Smooth muscle cell (in vitro differentiated cells): Measurements from ENCODE around the gene LRIT2. TPM values are rescaled to one million over a fixed set of nuclear protein-coding genes. Genes with fewer than 3 reads are reported as not detected.
A peak's percentile ranks its signal among the peaks of the same experiment; 100 is the strongest.

Source experiments
- DNase-seq: peaks from one replicate; lab custom pipeline; 2025; ENCODE audit not compliant: unreplicated experiment; lab: John Stamatoyannopoulos, UW
- H2AFZ ChIP-seq: fragments of 200-600 bp; sonication (generic); 2 replicates; pipeline ENCODE4 v1.6.0; 2016; ENCODE audit warnings: antibody characterized with exemption, low read depth, mild to moderate bottlenecking
- H3F3A ChIP-seq: fragments of 200-600 bp; sonication (generic); 2 replicates; pipeline ENCODE4 v1.6.0; 2017; ENCODE audit warnings: antibody characterized with exemption, low read depth
- H3K27ac ChIP-seq: fragments of 200-600 bp; sonication (generic); 2 replicates; pipeline ENCODE4 v1.5.1; 2016; ENCODE audit warnings: low read depth, mild to moderate bottlenecking
- H3K27me3 ChIP-seq: fragments of 200-600 bp; sonication (generic); 2 replicates; pipeline ENCODE4 v1.6.1; 2016; ENCODE audit warnings: low read depth, mild to moderate bottlenecking
- H3K36me3 ChIP-seq: fragments of 200-600 bp; sonication (generic); 2 replicates; pipeline ENCODE4 v1.5.1; 2016; ENCODE audit warnings: low read depth
- H3K4me1 ChIP-seq: fragments of 200-600 bp; sonication (generic); 2 replicates; pipeline ENCODE4 v1.5.1; 2016; ENCODE audit warnings: low read depth
- H3K4me2 ChIP-seq: fragments of 200-600 bp; sonication (generic); 2 replicates; pipeline ENCODE4 v1.6.0; 2016; ENCODE audit warnings: mild to moderate bottlenecking
- H3K4me3 ChIP-seq: fragments of 200-600 bp; sonication (generic); 2 replicates; pipeline ENCODE4 v1.5.1; 2016; ENCODE audit warnings: mild to moderate bottlenecking
- H3K79me2 ChIP-seq: fragments of 200-600 bp; sonication (generic); 2 replicates; pipeline ENCODE4 v1.6.0; 2016; ENCODE audit warnings: low read depth, mild to moderate bottlenecking
- H3K9ac ChIP-seq: fragments of 200-600 bp; sonication (generic); 2 replicates; pipeline ENCODE4 v1.6.0; 2016; ENCODE audit warnings: low read depth
- H3K9me3 ChIP-seq: fragments of 200-600 bp; sonication (generic); replicated peaks from 2 replicates; pipeline ENCODE4 v1.5.1; 2016; ENCODE audit warnings: low read depth
- H4K20me1 ChIP-seq: fragments of 200-600 bp; sonication (generic); 2 replicates; pipeline ENCODE4 v1.6.0; 2016; ENCODE audit warnings: low read depth
- WGBS: methylation state at CpG from one replicate; pipeline ENCODE4 v1.1.7; 2016; ENCODE audit warnings: low lambda C conversion rate; 5-methylcytosine and 5-hydroxymethylcytosine counted together
- polyA plus RNA-seq: library from polyadenylated mRNA; unstranded; fragments of >200 nt; fragmentation: Nextera tagmentation; extraction: Ambion mirVana; gene quantifications from 2 replicates; pipeline ENCODE4 v1.2.1, GENCODE V29; 2016
- total RNA-seq: library from RNA; depleted of rRNA; stranded (reverse); fragments of >200 nt; gene quantifications from 2 replicates; pipeline ENCODE4 v1.2.3, GENCODE V29; 2014
- TF ChIP-seq, protein P1 (sequence below): fragments of 200-600 bp; sonication (generic); IDR thresholded peaks from 2 replicates; pipeline ENCODE4 v1.5.1; 2017; ENCODE audit warnings: borderline replicate concordance, mild to moderate bottlenecking, antibody characterized with exemption; ENCODE audit not compliant: insufficient read depth, poor library complexity, severe bottlenecking

The LRIT2 gene
- total and polyA plus RNA-seq, 2 experiments from 2014 or later: not detected

DNA sequence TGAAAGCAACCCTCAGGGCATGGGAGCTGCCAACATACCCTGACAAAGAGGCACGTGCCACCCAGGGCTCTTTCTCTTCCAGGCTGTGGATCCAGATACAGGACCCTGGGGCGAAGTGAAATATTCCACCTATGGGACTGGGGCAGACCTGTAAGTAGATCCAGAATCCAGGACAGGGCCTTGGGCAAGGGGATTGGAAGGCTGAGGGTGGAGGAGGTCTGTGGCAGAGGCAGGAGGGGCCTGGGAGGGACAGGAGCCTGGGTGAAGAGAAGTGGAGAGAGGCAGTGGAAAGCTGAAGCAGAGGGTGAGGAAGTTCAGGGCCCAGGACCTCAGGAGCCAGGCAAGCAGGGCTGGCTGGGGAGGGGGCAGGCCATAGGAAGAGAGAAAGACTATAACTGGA lies 13.8 kb downstream of the LRIT2 start:
- Histone ChIP-seq H3K4me2 (no peak overlapping the region), H3K4me3 (no peak overlapping the region), H3K36me3 (no peaks in the 10 kb centered on the region), H3K79me2 (no peaks in the 10 kb centered on the region), H3K9ac (no peak overlapping the region), H3K27me3 (no peaks in the 10 kb centered on the region), H4K20me1 (no peaks in the 10 kb centered on the region), H2AFZ (no peak overlapping the region), H3K27ac (no peak overlapping the region), H3K9me3 (no peaks in the 10 kb centered on the region), H3K4me1 (no peaks in the 10 kb centered on the region), H3F3A (no peaks in the 10 kb centered on the region)
- TF ChIP-seq, protein P1, sequence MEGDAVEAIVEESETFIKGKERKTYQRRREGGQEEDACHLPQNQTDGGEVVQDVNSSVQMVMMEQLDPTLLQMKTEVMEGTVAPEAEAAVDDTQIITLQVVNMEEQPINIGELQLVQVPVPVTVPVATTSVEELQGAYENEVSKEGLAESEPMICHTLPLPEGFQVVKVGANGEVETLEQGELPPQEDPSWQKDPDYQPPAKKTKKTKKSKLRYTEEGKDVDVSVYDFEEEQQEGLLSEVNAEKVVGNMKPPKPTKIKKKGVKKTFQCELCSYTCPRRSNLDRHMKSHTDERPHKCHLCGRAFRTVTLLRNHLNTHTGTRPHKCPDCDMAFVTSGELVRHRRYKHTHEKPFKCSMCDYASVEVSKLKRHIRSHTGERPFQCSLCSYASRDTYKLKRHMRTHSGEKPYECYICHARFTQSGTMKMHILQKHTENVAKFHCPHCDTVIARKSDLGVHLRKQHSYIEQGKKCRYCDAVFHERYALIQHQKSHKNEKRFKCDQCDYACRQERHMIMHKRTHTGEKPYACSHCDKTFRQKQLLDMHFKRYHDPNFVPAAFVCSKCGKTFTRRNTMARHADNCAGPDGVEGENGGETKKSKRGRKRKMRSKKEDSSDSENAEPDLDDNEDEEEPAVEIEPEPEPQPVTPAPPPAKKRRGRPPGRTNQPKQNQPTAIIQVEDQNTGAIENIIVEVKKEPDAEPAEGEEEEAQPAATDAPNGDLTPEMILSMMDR: no peak
- no peak for DNase-seq
- 81% methylated on average over 2 of the region's 2 CpGs for WGBS

DNA sequence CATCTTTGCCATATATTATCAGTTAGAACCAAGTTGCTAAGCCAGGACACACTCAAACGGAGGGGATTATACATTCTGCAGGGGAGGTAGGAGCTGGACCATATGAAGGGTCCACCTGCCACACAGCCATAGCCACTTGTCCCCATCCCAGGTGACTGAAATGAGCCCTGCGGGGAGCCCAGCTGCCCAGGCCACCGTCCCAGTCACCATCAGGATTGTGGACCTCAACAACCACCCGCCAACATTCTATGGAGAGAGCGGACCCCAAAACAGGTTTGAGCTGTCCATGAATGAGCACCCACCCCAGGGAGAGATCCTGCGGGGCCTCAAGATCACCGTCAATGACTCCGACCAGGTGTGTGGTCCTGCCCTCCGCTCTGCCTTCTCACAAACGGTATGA lies 17.3 kb downstream of the LRIT2 start:
- 91% methylated on average over 10 of the region's 10 CpGs for WGBS
- H3K79me2 ChIP-seq: no peaks in the 10 kb centered on the region

DNA sequence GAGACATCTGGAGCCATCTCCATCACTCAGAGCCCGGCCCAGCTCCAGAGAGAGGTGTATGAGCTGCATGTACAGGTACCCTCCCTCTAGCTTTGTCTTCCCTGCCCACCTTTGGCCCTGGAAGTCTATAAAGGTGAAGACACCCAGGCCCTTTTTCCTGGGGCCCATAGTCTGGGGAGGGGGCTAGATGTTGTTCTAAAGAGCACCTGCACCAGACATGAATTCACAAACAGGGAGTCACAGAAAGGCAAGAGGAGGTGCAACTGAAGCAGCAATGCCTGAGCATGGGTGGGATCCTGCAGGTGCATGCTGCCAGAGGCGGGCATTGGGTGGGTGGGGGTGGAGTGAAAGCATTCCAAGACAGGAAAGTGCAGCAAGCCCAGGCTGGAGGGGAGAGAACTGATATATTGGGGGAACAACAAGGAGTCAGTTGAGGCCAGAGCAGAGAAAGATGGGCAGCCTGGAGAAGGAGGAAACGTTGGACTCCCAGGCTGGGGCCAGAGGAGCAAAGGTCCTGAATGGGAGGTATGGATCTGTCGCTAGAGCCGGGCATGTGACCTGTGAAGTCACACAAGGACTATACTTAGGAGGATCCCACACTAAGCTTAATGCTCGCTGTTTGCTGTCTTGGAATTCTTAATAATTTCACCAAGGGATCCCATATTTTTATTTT lies 19.4 kb downstream of the LRIT2 start:
- no peaks in the 10 kb centered on the region for H3F3A ChIP-seq
- H2AFZ ChIP-seq: no peak overlapping the region
- H3K27me3 ChIP-seq: no peaks in the 10 kb centered on the region
- 81% methylated on average over 6 of the region's 6 CpGs for WGBS
- H3K9me3 ChIP-seq: no peaks in the 10 kb centered on the region
- H3K4me2 ChIP-seq: no peak overlapping the region
- no peaks in the 10 kb centered on the region for H3K36me3 ChIP-seq
- H3K9ac ChIP-seq: no peak overlapping the region
- no peaks in the 10 kb centered on the region for H4K20me1 ChIP-seq
- H3K27ac ChIP-seq: no peak overlapping the region
- H3K4me1 ChIP-seq: no peaks in the 10 kb centered on the region
- DNase-seq: no peak
- no peak overlapping the region for H3K4me3 ChIP-seq
- TF ChIP-seq, protein P1: no peak
- no peaks in the 10 kb centered on the region for H3K79me2 ChIP-seq

More for the DNA sequence above, 17.3 kb downstream of the LRIT2 start:
- no peaks in the 10 kb centered on the region for H3K36me3 ChIP-seq
- TF ChIP-seq, protein P1: no peak
- H3K4me1 ChIP-seq: no peaks in the 10 kb centered on the region
- H4K20me1 ChIP-seq: no peaks in the 10 kb centered on the region
- H3F3A ChIP-seq: no peaks in the 10 kb centered on the region
- H2AFZ ChIP-seq: no peak overlapping the region
- no peak overlapping the region for H3K9ac ChIP-seq
- no peak overlapping the region for H3K4me2 ChIP-seq
- H3K9me3 ChIP-seq: no peaks in the 10 kb centered on the region
- DNase-seq: no peak
- no peak overlapping the region for H3K4me3 ChIP-seq
- no peaks in the 10 kb centered on the region for H3K27me3 ChIP-seq
- H3K27ac ChIP-seq: no peak overlapping the region

DNA sequence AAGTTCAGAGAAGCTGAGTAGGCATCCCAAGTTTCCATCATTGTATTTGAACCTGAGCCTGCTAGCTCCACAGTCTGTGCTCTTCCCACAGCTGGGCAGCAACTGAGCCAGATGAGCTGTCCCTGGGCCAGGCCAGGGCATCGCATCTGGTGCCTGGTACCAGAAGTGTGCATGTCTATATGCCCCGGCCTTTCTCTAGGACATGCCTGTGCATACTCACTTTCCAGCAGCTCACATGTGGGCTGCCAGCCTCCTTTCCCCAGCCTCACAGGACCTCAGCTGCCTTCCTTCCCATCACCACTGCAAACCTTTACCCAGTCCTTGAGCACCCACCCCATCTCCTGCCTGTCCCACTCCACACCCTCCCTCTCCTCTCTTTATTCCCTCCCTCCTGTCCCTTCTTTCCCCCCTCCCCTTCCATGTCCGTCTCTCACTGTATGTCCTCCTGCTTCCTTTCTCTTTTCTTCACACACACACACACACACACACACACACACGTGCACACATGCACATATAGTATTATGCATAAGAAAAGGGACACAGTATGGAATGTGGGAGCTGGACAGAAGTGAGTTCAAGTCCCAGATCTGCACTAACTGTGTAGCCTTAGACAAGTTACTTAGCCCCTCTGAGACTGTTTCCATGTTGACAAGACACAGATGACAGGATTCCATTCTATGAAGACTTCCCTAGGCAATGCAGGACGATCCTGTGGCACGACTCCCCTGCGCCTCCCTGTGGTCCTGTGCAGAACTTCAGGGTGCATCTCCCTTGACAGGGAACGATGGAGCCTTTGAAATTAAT lies 20.1 kb downstream of the LRIT2 start:
- 46% methylated on average over 7 of the region's 8 CpGs for WGBS
- no peak overlapping the region for H3K9ac ChIP-seq
- peak; percentile 4 for DNase-seq

More for the DNA sequence above, 20.1 kb downstream of the LRIT2 start:
- Histone ChIP-seq H4K20me1 (no peaks in the 10 kb centered on the region), H3K4me2 (no peak overlapping the region), H3K79me2 (no peaks in the 10 kb centered on the region), H3K27me3 (no peaks in the 10 kb centered on the region), H2AFZ (no peak overlapping the region), H3K27ac (no peak overlapping the region), H3K36me3 (no peaks in the 10 kb centered on the region), H3K4me1 (no peaks in the 10 kb centered on the region), H3K9me3 (no peaks in the 10 kb centered on the region), H3F3A (no peaks in the 10 kb centered on the region), H3K4me3 (no peak overlapping the region)
- TF ChIP-seq, protein P1: peak; percentile 74
